ENCODE measurements around the gene CHCHD10. TPM values are rescaled to one million over a fixed set of nuclear protein-coding genes. Genes with fewer than 3 reads are reported as not detected.

The CHCHD10 gene
- total and polyA plus RNA-seq, 2 of the 8 experiments (the other 6 are each of a cell fraction or from before 2014, with no cell fraction given) = 58.3 to 94.5 TPM

GRCh38 chr22:23762842-23763578 lies 4.8 kb downstream of the CHCHD10 start, which contains the start of gene C22orf15:
Gene C22orf15 (plus strand): TSS chr22:23762990. CDS start chr22:23763307, 317 bp downstream.
- Histone ChIP-seq H2AFZ (ENCODE audit: low read length) (no peak within 1 kb of the TSS), H3K23ac (ENCODE audit: insufficient read length) (no peak within 1 kb of the TSS), H3K9me3 (ENCODE audit: insufficient read depth in 2 of 2, low read depth in 1 of 2, low read length in 1 of 2) (no peaks in the 10 kb centered on the region), H3K27ac (ENCODE audit: low read depth, low read length) (no peak within 1 kb of the TSS), H2AK5ac (ENCODE audit: low read depth, low read length) (0 out of 2 replicates have a peak within 1 kb of the TSS, but pooled peaks have one; percentile 82), H3K56ac (replicated peaks; ENCODE audit: insufficient read length, low read depth, low read length) (no peak within 1 kb of the TSS), H3K23me2 (ENCODE audit: low read depth, low read length) (peaks cover 9% of the 10 kb centered on the region), H3K4me3 (ENCODE audit: extremely low read depth in 1 of 4, insufficient read depth in 2 of 4, low read depth in 3 of 4, low read length in 4 of 4) (peak within 1 kb of the TSS in 2 of 4 experiments; percentile 11 to 48; a peak in 3 of 8 replicates), H3K27me3 (replicated peaks in 1 of 4; ENCODE audit: control insufficient read depth in 3 of 4, extremely low read depth in 1 of 4, insufficient read depth in 3 of 4, low read length in 3 of 4) (peaks cover 0 to 3% (median 1%) of the 10 kb centered on the region in 4 experiments; a peak in 3 of 7 replicates), H2BK15ac (ENCODE audit: low read length) (peak within 1 kb of the TSS; percentile 72; the same call in 1 of the 2 replicates), H2BK5ac (ENCODE audit: low read depth, low read length) (peak within 1 kb of the TSS; percentile 71; the same call in 1 of the 2 replicates), H2BK12ac (ENCODE audit: low read depth, low read length) (peak within 1 kb of the TSS; percentile 75), H4K20me1 (replicated peaks in 1 of 2; ENCODE audit: control insufficient read depth in 1 of 2, insufficient read depth in 2 of 2, low read length in 2 of 2) (peaks cover 0 to 14% of the 10 kb centered on the region in 2 experiments), H3K14ac (ENCODE audit: insufficient read length) (no peak within 1 kb of the TSS), H3K18ac (ENCODE audit: extremely low read depth, low read length) (peak within 1 kb of the TSS; percentile 89; the same call in 1 of the 2 replicates), H4K5ac (ENCODE audit: insufficient read length, low read depth, low read length) (peak within 1 kb of the TSS; percentile 62), H3K4ac (replicated peaks; ENCODE audit: insufficient read length, low read depth, low read length) (peak within 1 kb of the TSS; percentile 72), H3K79me2 (ENCODE audit: control insufficient read depth in 1 of 2, insufficient read depth in 2 of 2, low read length in 2 of 2) (no peaks in the 10 kb centered on the region), H4K8ac (ENCODE audit: extremely low read depth, insufficient read depth, low read length) (no peak within 1 kb of the TSS), H2BK20ac (ENCODE audit: low read length) (0 out of 2 replicates have a peak within 1 kb of the TSS, but pooled peaks have one; percentile 55), H3K9ac (replicated peaks in 1 of 4; ENCODE audit: extremely low read depth in 1 of 4, low read depth in 3 of 4, low read length in 3 of 4) (no peak within 1 kb of the TSS), H2BK120ac (replicated peaks; ENCODE audit: low read depth, low read length) (peak within 1 kb of the TSS; percentile 94), H3K36me3 (ENCODE audit: control insufficient read depth in 2 of 4, insufficient read depth in 4 of 4, low read length in 3 of 4) (no peaks in the 10 kb centered on the region), H3K4me1 (replicated peaks in 1 of 4; ENCODE audit: control insufficient read depth in 3 of 4, insufficient read depth in 4 of 4, low read length in 3 of 4) (peaks cover 0 to 26% (median 18%) of the 10 kb centered on the region in 4 experiments; a peak in 6 of 7 replicates), H3K79me1 (ENCODE audit: low read depth, low read length) (no peaks in the 10 kb centered on the region), H3K4me2 (ENCODE audit: insufficient read depth in 1 of 2, low read depth in 2 of 2, low read length in 2 of 2) (peak within 1 kb of the TSS; percentile 54 to 66), H4K91ac (replicated peaks; ENCODE audit: insufficient read length, low read length) (peak within 1 kb of the TSS; percentile 90)
- TF ChIP-seq JUN (IDR thresholded peaks at IDR 0.05; ENCODE audit: low read depth, low read length) (no peak), CBX5 (IDR thresholded peaks at IDR 0.05; ENCODE audit: low read depth, low read length) (no peak), SIX5 (IDR thresholded peaks at IDR 0.05; ENCODE audit: low read depth, low read length) (no peak), E2F6 (IDR thresholded peaks at IDR 0.05) (peak; percentile 95), KDM1A (IDR thresholded peaks at IDR 0.05; ENCODE audit: borderline replicate concordance, low read length) (no peak), TAF1 (IDR thresholded peaks at IDR 0.05; ENCODE audit: low read depth, low read length) (0 out of 2 replicates have a peak, but pooled peaks have one; percentile 14), RNF2 (IDR thresholded peaks at IDR 0.05; ENCODE audit: borderline replicate concordance, low read depth, low read length, missing control alignments, poor library complexity, severe bottlenecking) (no peak)
- TF ChIP-seq, protein P1, sequence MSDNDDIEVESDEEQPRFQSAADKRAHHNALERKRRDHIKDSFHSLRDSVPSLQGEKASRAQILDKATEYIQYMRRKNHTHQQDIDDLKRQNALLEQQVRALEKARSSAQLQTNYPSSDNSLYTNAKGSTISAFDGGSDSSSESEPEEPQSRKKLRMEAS (IDR thresholded peaks at IDR 0.05) = peak; percentile 87
- DNase-seq (ENCODE audit: low read depth in 1 of 2, low spot score in 2 of 2) (peak in 1 of 2 experiments; percentile 71), FAIRE-seq (peak; percentile 52)
- ChIA-PET CTCF (ENCODE audit: partially characterized antibody) (interaction anchor here (1.1 to 1.6 kb wide), 5 partner anchors 9 to 378 kb away, joined by 3 to 5 read pairs (median 3); no protein-coding TSS in a partner anchor), POLR2A (ENCODE audit: partially characterized antibody) (interaction anchor here (0.7 to 1.9 kb wide), 7 partner anchors 9 to 87 kb away, joined by 3 to 5 read pairs (median 3); partner anchors contain the start of genes VPREB3 and ZNF70)
- 50% methylated on average over 17 of the region's 23 CpGs; no CpG with 5 or more reads in 1 of the 2 experiments for WGBS, 2 experiments (ENCODE audit: extremely low coverage in 1 of 2, insufficient coverage in 1 of 2, insufficient read length in 1 of 2, insufficient replicate concordance in 2 of 2, low coverage in 1 of 2, low lambda C conversion rate in 2 of 2, missing lambda C conversion rate in 1 of 2)
